ENCODE results near the gene CSRNP3. TPM values are rescaled to one million over a fixed set of nuclear protein-coding genes. Genes with fewer than 3 reads are reported as not detected.

CSRNP3 gene
- total RNA-seq, 1 experiment from 2014 or later, result 0.05 TPM

GRCh38 chr2:165547900-165548299 is 78.4 kb downstream of the CSRNP3 start:
- TF ChIP-seq JUND (IDR thresholded peaks at IDR 0.05) (no peak), SRF (IDR thresholded peaks at IDR 0.05; ENCODE audit: low read depth) (no peak), ZBTB33 (IDR thresholded peaks at IDR 0.05; ENCODE audit: extremely low read depth, insufficient replicate concordance, low read length) (no peak), ZFX (IDR thresholded peaks at IDR 0.05) (no peak), POLR2A (IDR thresholded peaks at IDR 0.05; ENCODE audit: borderline replicate concordance, extremely low read depth, insufficient read depth, insufficient read length) (no peak), TCF7L2 (IDR thresholded peaks at IDR 0.05; ENCODE audit: borderline replicate concordance, extremely low read depth, insufficient read depth, insufficient read length) (no peak), EZH2phosphoT487 (IDR thresholded peaks at IDR 0.05; ENCODE audit: borderline replicate concordance) (no peak), ELF1 (IDR thresholded peaks at IDR 0.05; ENCODE audit: borderline replicate concordance, low read depth) (no peak), CEBPB (IDR thresholded peaks at IDR 0.05; ENCODE audit: low read depth) (no peak), YY1 (IDR thresholded peaks at IDR 0.05; ENCODE audit: extremely low read depth, insufficient replicate concordance, low read depth, low read length) (no peak), SIN3A (IDR thresholded peaks at IDR 0.05; ENCODE audit: low read depth) (no peak), POLR2AphosphoS5 (IDR thresholded peaks at IDR 0.05; ENCODE audit: low read depth, low read length) (no peak), SP1 (IDR thresholded peaks at IDR 0.05; ENCODE audit: low read depth) (no peak), FOSL1 (IDR thresholded peaks at IDR 0.05; ENCODE audit: low read depth) (no peak)
- TF ChIP-seq, protein P1, sequence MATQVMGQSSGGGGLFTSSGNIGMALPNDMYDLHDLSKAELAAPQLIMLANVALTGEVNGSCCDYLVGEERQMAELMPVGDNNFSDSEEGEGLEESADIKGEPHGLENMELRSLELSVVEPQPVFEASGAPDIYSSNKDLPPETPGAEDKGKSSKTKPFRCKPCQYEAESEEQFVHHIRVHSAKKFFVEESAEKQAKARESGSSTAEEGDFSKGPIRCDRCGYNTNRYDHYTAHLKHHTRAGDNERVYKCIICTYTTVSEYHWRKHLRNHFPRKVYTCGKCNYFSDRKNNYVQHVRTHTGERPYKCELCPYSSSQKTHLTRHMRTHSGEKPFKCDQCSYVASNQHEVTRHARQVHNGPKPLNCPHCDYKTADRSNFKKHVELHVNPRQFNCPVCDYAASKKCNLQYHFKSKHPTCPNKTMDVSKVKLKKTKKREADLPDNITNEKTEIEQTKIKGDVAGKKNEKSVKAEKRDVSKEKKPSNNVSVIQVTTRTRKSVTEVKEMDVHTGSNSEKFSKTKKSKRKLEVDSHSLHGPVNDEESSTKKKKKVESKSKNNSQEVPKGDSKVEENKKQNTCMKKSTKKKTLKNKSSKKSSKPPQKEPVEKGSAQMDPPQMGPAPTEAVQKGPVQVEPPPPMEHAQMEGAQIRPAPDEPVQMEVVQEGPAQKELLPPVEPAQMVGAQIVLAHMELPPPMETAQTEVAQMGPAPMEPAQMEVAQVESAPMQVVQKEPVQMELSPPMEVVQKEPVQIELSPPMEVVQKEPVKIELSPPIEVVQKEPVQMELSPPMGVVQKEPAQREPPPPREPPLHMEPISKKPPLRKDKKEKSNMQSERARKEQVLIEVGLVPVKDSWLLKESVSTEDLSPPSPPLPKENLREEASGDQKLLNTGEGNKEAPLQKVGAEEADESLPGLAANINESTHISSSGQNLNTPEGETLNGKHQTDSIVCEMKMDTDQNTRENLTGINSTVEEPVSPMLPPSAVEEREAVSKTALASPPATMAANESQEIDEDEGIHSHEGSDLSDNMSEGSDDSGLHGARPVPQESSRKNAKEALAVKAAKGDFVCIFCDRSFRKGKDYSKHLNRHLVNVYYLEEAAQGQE (IDR thresholded peaks at IDR 0.05; ENCODE audit: low read depth), result no peak
- TF ChIP-seq, protein P2, sequence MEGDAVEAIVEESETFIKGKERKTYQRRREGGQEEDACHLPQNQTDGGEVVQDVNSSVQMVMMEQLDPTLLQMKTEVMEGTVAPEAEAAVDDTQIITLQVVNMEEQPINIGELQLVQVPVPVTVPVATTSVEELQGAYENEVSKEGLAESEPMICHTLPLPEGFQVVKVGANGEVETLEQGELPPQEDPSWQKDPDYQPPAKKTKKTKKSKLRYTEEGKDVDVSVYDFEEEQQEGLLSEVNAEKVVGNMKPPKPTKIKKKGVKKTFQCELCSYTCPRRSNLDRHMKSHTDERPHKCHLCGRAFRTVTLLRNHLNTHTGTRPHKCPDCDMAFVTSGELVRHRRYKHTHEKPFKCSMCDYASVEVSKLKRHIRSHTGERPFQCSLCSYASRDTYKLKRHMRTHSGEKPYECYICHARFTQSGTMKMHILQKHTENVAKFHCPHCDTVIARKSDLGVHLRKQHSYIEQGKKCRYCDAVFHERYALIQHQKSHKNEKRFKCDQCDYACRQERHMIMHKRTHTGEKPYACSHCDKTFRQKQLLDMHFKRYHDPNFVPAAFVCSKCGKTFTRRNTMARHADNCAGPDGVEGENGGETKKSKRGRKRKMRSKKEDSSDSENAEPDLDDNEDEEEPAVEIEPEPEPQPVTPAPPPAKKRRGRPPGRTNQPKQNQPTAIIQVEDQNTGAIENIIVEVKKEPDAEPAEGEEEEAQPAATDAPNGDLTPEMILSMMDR (IDR thresholded peaks at IDR 0.05 in 2 of 3, conservative IDR thresholded peaks at IDR 0.05 in 1 of 3; ENCODE audit: borderline replicate concordance in 1 of 3, insufficient read depth in 1 of 3, low read depth in 2 of 3, low read length in 2 of 3), result no peak
- TF ChIP-seq, protein P3, sequence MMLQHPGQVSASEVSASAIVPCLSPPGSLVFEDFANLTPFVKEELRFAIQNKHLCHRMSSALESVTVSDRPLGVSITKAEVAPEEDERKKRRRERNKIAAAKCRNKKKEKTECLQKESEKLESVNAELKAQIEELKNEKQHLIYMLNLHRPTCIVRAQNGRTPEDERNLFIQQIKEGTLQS (IDR thresholded peaks at IDR 0.05), result no peak
- ChIA-PET RAD21 (ENCODE audit: low non-redundant PET in 1 of 2, low total read pairs in 2 of 2, uncharacterized antibody in 2 of 2, unreplicated experiment in 2 of 2) (no interaction called here), CTCF (no interaction called here), POLR2A (no interaction called here)
- DNase-seq (ENCODE audit: low read depth, low spot score) (no peak), ATAC-seq (no peak)
- Histone ChIP-seq H3K9me2 (ENCODE audit: insufficient read depth) (no peaks in the 10 kb centered on the region), H3K27me3 (ENCODE audit: insufficient read depth, low read length) (no peaks in the 10 kb centered on the region; the same call in 1 of the 2 replicates), H3K36me3 (ENCODE audit: control insufficient read depth in 1 of 2, insufficient read depth in 2 of 2, low read length in 2 of 2) (no peaks in the 10 kb centered on the region), H4K20me1 (ENCODE audit: insufficient read depth) (no peaks in the 10 kb centered on the region), H3K9ac (ENCODE audit: low read length) (no peak overlapping the region), H3K27ac (ENCODE audit: low read depth, low read length) (no peak overlapping the region), H3K9me3 (ENCODE audit: control insufficient read depth in 1 of 2, insufficient read depth in 1 of 2, low read depth in 1 of 2, low read length in 2 of 2) (no peaks in the 10 kb centered on the region), H3K4me2 (ENCODE audit: low read length) (no peak overlapping the region), H3K4me1 (ENCODE audit: control insufficient read depth in 1 of 2, insufficient read depth in 2 of 2, low read length in 2 of 2) (no peaks in the 10 kb centered on the region), H3K79me2 (ENCODE audit: insufficient read depth, low read length) (no peaks in the 10 kb centered on the region), H3K4me3 (replicated peaks in 1 of 2; ENCODE audit: low read depth in 1 of 2, low read length in 2 of 2) (no peak overlapping the region), H2AFZ (ENCODE audit: low read depth, low read length, poor library complexity, severe bottlenecking) (no peak overlapping the region)
- intact Hi-C loops (cut with micrococcal nuclease), result no loop called here
- BruUV-seq (replicated peaks), result no TSS peak
